HepG2 (cell line): ENCODE results near the gene IQCE. TPM values are rescaled to one million over a fixed set of nuclear protein-coding genes. Genes with fewer than 3 reads are reported as not detected.
A peak's percentile ranks its signal among the peaks of the same experiment; 100 is the strongest.

Source experiments
- CHD2 ChIP-seq: IDR thresholded peaks from 2 replicates; pipeline ENCODE4 v1.6.1; 2011; ENCODE audit warnings: low read depth, low read length, improper control_type of control experiment
- CTCF ChIP-seq: sonication (generic); formaldehyde crosslinking; IDR thresholded peaks from 2 replicates; pipeline ENCODE4 v1.5.0; 2020; ENCODE audit warnings: mild to moderate bottlenecking, missing genetic modification reagents, moderate library complexity
- ELF1 ChIP-seq: sonication (generic); formaldehyde crosslinking; IDR thresholded peaks from 2 replicates; pipeline ENCODE4 v1.4.0; 2020; ENCODE audit warnings: missing genetic modification reagents
- ELF4 ChIP-seq: sonication (generic); formaldehyde crosslinking; IDR thresholded peaks from 2 replicates; pipeline ENCODE4 v1.5.0; 2020; ENCODE audit warnings: missing genetic modification reagents, mild to moderate bottlenecking, moderate library complexity, borderline replicate concordance
- ETV5 ChIP-seq: IDR thresholded peaks from 2 replicates; pipeline ENCODE4 v1.6.1; 2018; ENCODE audit warnings: missing biosample characterization, missing genetic modification reagents, inconsistent platforms, borderline replicate concordance
- MED8 ChIP-seq: sonication (generic); formaldehyde crosslinking; IDR thresholded peaks from 2 replicates; pipeline ENCODE4 v1.8.1; 2023; ENCODE audit warnings: mild to moderate bottlenecking, missing genetic modification reagents; ENCODE audit not compliant: insufficient replicate concordance
- NFAT5 ChIP-seq: sonication (generic); formaldehyde crosslinking; IDR thresholded peaks from 2 replicates; pipeline ENCODE4 v1.4.0; 2020; ENCODE audit warnings: missing genetic modification reagents
- REL ChIP-seq: sonication (generic); formaldehyde crosslinking; conservative IDR thresholded peaks from 2 replicates; pipeline ENCODE4 v1.8.0; 2022; ENCODE audit warnings: mild to moderate bottlenecking, missing genetic modification reagents, moderate library complexity
- YEATS4 ChIP-seq: sonication (generic); formaldehyde crosslinking; IDR thresholded peaks from 2 replicates; pipeline ENCODE4 v1.4.0; 2020; ENCODE audit warnings: missing genetic modification reagents, borderline replicate concordance
- ZNF24 ChIP-seq: fragments of 450-650 bp; IDR thresholded peaks from 2 replicates; pipeline ENCODE4 v1.6.1; 2017; ENCODE audit warnings: antibody characterized with exemption, mild to moderate bottlenecking
- polyA plus RNA-seq, 8 experiments: library from polyadenylated mRNA; depleted of rRNA in 3 of 8; stranded (reverse) in 7 of 8; unstranded in 1 of 8; fragments of >200 nt; fragmentation: Illumina TruSeq in 4 of 8; extraction: Trizol in 4 of 8; gene quantifications; 2 replicates each; pipeline versions ENCODE4 v1.2.1 to v1.2.3, GENCODE V29; 2011 to 2016; ENCODE audit warnings: low read depth in 4 of 8, missing spikeins in 1 of 8, mixed read lengths in 1 of 8; ENCODE audit not compliant: insufficient read depth in 1 of 8
- total RNA-seq, 5 experiments: library from RNA; depleted of rRNA; stranded (reverse); fragments of >200 nt; fragmentation: Illumina TruSeq; extraction: Trizol; gene quantifications; 2 replicates each; pipeline ENCODE4 v1.2.3, GENCODE V29; 2016; ENCODE audit warnings: low read depth in 1 of 5
- TF ChIP-seq, protein P1 (sequence below): sonication (generic); formaldehyde crosslinking; IDR thresholded peaks from 2 replicates; pipeline ENCODE4 v1.4.0; 2020; ENCODE audit warnings: mild to moderate bottlenecking, missing genetic modification reagents, borderline replicate concordance
- TF ChIP-seq, protein P2 (sequence below): IDR thresholded peaks from 2 replicates; pipeline ENCODE4 v1.6.1; 2018; ENCODE audit warnings: missing genetic modification reagents
- TF ChIP-seq, protein P3 (sequence below): sonication (generic); formaldehyde crosslinking; IDR thresholded peaks from 2 replicates; pipeline ENCODE4 v1.8.1; 2023; ENCODE audit warnings: missing genetic modification reagents, inconsistent platforms, borderline replicate concordance
- TF ChIP-seq, protein P4 (sequence below): IDR thresholded peaks from 2 replicates; pipeline ENCODE4 v1.6.1; 2016; ENCODE audit warnings: missing compliant biosample characterization, missing genetic modification reagents, borderline replicate concordance
- TF ChIP-seq, protein P5 (sequence below): sonication (generic); formaldehyde crosslinking; IDR thresholded peaks from 2 replicates; pipeline ENCODE4 v1.4.0; 2020; ENCODE audit warnings: mild to moderate bottlenecking, missing genetic modification reagents

The IQCE gene
- total and polyA plus RNA-seq, 2 of the 13 experiments (the other 11 are each of a cell fraction or from before 2014, with no cell fraction given), result 1.5 to 2.5 TPM

DNA sequence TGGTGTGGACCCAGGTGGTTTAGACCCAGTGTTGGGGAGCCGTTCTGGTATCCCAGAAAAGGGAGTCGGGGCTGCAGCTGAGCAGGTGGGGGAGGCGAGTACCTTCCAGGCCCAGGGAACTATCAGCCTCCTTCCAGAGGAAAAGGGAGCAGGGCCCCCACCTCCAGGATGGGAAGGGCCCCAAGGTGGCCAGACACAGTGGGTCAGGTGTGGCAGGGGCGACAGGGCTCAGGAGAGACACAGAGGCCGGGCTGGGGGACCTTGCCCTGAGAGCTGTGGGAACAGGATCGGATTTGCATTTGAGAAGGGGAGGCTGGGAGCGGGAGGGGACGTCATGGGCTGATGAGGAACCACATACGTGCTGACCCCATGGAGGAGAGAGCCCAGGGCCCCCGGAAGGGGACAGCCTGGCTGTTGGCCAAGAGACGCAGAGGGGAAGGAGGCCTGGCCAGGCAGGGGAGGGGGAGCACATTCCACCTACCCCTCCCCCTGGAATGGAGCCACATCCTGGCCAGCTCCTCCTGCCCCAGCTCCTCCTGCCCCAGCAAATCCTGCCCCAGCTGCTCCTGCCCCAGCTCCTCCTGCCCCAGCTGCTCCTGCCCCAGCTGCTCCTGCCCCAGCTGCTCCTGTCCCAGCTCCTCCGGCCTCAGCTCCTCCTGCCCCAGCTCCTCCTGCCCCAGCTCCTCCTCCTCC is 63.3 kb downstream of the IQCE start (continued):
- peak; percentile 14; the same call in 1 of the 2 replicates for TF ChIP-seq CTCF (CRISPR knock-in tag)
- no peak for TF ChIP-seq REL (CRISPR knock-in tag)
- TF ChIP-seq, protein P1, sequence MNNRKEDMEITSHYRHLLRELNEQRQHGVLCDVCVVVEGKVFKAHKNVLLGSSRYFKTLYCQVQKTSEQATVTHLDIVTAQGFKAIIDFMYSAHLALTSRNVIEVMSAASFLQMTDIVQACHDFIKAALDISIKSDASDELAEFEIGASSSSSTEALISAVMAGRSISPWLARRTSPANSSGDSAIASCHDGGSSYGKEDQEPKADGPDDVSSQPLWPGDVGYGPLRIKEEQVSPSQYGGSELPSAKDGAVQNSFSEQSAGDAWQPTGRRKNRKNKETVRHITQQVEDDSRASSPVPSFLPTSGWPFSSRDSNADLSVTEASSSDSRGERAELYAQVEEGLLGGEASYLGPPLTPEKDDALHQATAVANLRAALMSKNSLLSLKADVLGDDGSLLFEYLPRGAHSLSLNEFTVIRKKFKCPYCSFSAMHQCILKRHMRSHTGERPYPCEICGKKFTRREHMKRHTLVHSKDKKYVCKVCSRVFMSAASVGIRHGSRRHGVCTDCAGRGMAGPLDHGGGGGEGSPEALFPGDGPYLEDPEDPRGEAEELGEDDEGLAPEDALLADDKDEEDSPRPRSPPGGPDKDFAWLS (CRISPR knock-in tag), result no peak
- peak; percentile 2 for TF ChIP-seq MED8 (CRISPR knock-in tag)
- TF ChIP-seq ELF4 (CRISPR knock-in tag), result no peak
- peak; percentile 60; the same call in 1 of the 2 replicates for TF ChIP-seq YEATS4 (CRISPR knock-in tag)
- TF ChIP-seq, protein P2, sequence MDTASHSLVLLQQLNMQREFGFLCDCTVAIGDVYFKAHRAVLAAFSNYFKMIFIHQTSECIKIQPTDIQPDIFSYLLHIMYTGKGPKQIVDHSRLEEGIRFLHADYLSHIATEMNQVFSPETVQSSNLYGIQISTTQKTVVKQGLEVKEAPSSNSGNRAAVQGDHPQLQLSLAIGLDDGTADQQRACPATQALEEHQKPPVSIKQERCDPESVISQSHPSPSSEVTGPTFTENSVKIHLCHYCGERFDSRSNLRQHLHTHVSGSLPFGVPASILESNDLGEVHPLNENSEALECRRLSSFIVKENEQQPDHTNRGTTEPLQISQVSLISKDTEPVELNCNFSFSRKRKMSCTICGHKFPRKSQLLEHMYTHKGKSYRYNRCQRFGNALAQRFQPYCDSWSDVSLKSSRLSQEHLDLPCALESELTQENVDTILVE, result 0 out of 2 replicates have a peak, but pooled peaks have one; percentile 26
- TF ChIP-seq, protein P3, sequence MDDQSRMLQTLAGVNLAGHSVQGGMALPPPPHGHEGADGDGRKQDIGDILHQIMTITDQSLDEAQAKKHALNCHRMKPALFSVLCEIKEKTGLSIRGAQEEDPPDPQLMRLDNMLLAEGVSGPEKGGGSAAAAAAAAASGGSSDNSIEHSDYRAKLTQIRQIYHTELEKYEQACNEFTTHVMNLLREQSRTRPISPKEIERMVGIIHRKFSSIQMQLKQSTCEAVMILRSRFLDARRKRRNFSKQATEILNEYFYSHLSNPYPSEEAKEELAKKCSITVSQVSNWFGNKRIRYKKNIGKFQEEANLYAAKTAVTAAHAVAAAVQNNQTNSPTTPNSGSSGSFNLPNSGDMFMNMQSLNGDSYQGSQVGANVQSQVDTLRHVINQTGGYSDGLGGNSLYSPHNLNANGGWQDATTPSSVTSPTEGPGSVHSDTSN (CRISPR knock-in tag), result no peak
- TF ChIP-seq ELF1 (CRISPR knock-in tag), result peak; percentile 72
- TF ChIP-seq CHD2, result no peak
- TF ChIP-seq NFAT5 (CRISPR knock-in tag), result no peak
- no peak for TF ChIP-seq ZNF24
- peak; percentile 99 for TF ChIP-seq ETV5
- TF ChIP-seq, protein P4, sequence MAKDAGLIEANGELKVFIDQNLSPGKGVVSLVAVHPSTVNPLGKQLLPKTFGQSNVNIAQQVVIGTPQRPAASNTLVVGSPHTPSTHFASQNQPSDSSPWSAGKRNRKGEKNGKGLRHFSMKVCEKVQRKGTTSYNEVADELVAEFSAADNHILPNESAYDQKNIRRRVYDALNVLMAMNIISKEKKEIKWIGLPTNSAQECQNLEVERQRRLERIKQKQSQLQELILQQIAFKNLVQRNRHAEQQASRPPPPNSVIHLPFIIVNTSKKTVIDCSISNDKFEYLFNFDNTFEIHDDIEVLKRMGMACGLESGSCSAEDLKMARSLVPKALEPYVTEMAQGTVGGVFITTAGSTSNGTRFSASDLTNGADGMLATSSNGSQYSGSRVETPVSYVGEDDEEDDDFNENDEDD, result peak; percentile 53; the same call in 1 of the 2 replicates
- TF ChIP-seq, protein P5, sequence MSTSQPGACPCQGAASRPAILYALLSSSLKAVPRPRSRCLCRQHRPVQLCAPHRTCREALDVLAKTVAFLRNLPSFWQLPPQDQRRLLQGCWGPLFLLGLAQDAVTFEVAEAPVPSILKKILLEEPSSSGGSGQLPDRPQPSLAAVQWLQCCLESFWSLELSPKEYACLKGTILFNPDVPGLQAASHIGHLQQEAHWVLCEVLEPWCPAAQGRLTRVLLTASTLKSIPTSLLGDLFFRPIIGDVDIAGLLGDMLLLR (CRISPR knock-in tag), result no peak
